Fibroblast of lung (primary cell): Measurements from ENCODE around the gene KCNK18. TPM values are rescaled to one million over a fixed set of nuclear protein-coding genes. Genes with fewer than 3 reads are reported as not detected.

Experiments used
- DNase-seq, 2 donors: peaks; one replicate each; pipeline versions ENCODE4 v3.0.0 to v3.0.0-alpha.2; 2010; ENCODE audit warnings: low read depth in 2 of 2
- H2AFZ ChIP-seq: 2 replicates; pipeline ENCODE4 v1.5.1; 2012; ENCODE audit warnings: low read length, control low read depth, inconsistent platforms
- H3K27ac ChIP-seq: 2 replicates; pipeline ENCODE4 v1.5.1; 2011; ENCODE audit warnings: low read length, control low read depth; ENCODE audit not compliant: insufficient read depth
- H3K27me3 ChIP-seq: 2 replicates; pipeline ENCODE4 v1.5.1; 2011; ENCODE audit warnings: mild to moderate bottlenecking, low read length; ENCODE audit not compliant: control insufficient read depth, insufficient read depth
- H3K36me3 ChIP-seq: 2 replicates; pipeline ENCODE4 v1.5.1; 2011; ENCODE audit warnings: low read length; ENCODE audit not compliant: control insufficient read depth, insufficient read depth
- H3K4me1 ChIP-seq: 2 replicates; pipeline ENCODE4 v1.5.1; 2011; ENCODE audit warnings: low read length; ENCODE audit not compliant: control insufficient read depth, insufficient read depth; ENCODE audit errors: extremely low read depth
- H3K4me2 ChIP-seq: 2 replicates; pipeline ENCODE4 v1.5.1; 2011; ENCODE audit warnings: low read length, control low read depth; ENCODE audit not compliant: insufficient read depth; ENCODE audit errors: extremely low read depth
- H3K4me3 ChIP-seq, 4 experiments: fragments of 200-600 bp in 1 of 4; sonication (generic) in 1 of 4; replicated peaks in 1 of 4; 2 replicates each; pipeline ENCODE4 v1.5.1; 2011 to 2016; ENCODE audit warnings: low read length in 4 of 4, low read depth in 3 of 4, mild to moderate bottlenecking in 3 of 4, control low read depth in 2 of 4, inconsistent platforms in 1 of 4, mixed read lengths in 1 of 4; ENCODE audit not compliant: insufficient read depth in 1 of 4; ENCODE audit errors: control extremely low read depth in 1 of 4
- H3K79me2 ChIP-seq: 2 replicates; pipeline ENCODE4 v1.5.1; 2012; ENCODE audit warnings: mild to moderate bottlenecking, low read length, inconsistent platforms; ENCODE audit not compliant: control insufficient read depth, insufficient read depth
- H3K9ac ChIP-seq: 2 replicates; pipeline ENCODE4 v1.5.1; 2011; ENCODE audit warnings: mild to moderate bottlenecking, low read length, control low read depth; ENCODE audit not compliant: insufficient read depth
- H3K9me3 ChIP-seq: 2 replicates; pipeline ENCODE4 v1.5.1; 2012; ENCODE audit warnings: low read depth, low read length; ENCODE audit not compliant: control insufficient read depth, insufficient read depth
- H4K20me1 ChIP-seq: 2 replicates; pipeline ENCODE4 v1.5.1; 2011; ENCODE audit warnings: low read length; ENCODE audit not compliant: control insufficient read depth, insufficient read depth; ENCODE audit errors: extremely low read depth
- EZH2 ChIP-seq: IDR thresholded peaks from 2 replicates; pipeline ENCODE4 v1.5.1; 2012; ENCODE audit warnings: low read length, control low read depth, mild to moderate bottlenecking; ENCODE audit errors: missing control alignments
- polyA plus RNA-seq, 2 donors: library from polyadenylated mRNA; depleted of rRNA in 1 of 2; stranded (reverse) in 1 of 2; unstranded in 1 of 2; fragments of >200 nt; gene quantifications; 2 replicates each; pipeline ENCODE4 v1.2.1, GENCODE V29; 2011 to 2012; ENCODE audit warnings: missing spikeins in 1 of 2
- total RNA-seq: library from RNA; depleted of rRNA; stranded (reverse); fragments of >200 nt; gene quantifications from 2 replicates; pipeline ENCODE4 v1.2.1, GENCODE V29; 2014
- TF ChIP-seq, protein P1 (sequence below), 2 donors: IDR thresholded peaks in 1 of 2; conservative IDR thresholded peaks in 1 of 2; 1 replicate in 1 of 2; 2 replicates in 1 of 2; pipeline ENCODE4 v1.5.1; 2011 to 2012; ENCODE audit warnings: low read length in 2 of 2, control low read depth in 1 of 2, inconsistent platforms in 1 of 2, low read depth in 1 of 2, mild to moderate bottlenecking in 1 of 2

Gene KCNK18
- total and polyA plus RNA-seq, 2 donors (not counting 1 experiment from before 2014, with no cell fraction given): not detected

GRCh38 chr10:117246997-117247671, 49.8 kb downstream of the KCNK18 start:
- H3K9me3 ChIP-seq: no peaks in the 10 kb centered on the region
- H3K79me2 ChIP-seq: no peaks in the 10 kb centered on the region
- no peak for TF ChIP-seq EZH2
- TF ChIP-seq, protein P1, sequence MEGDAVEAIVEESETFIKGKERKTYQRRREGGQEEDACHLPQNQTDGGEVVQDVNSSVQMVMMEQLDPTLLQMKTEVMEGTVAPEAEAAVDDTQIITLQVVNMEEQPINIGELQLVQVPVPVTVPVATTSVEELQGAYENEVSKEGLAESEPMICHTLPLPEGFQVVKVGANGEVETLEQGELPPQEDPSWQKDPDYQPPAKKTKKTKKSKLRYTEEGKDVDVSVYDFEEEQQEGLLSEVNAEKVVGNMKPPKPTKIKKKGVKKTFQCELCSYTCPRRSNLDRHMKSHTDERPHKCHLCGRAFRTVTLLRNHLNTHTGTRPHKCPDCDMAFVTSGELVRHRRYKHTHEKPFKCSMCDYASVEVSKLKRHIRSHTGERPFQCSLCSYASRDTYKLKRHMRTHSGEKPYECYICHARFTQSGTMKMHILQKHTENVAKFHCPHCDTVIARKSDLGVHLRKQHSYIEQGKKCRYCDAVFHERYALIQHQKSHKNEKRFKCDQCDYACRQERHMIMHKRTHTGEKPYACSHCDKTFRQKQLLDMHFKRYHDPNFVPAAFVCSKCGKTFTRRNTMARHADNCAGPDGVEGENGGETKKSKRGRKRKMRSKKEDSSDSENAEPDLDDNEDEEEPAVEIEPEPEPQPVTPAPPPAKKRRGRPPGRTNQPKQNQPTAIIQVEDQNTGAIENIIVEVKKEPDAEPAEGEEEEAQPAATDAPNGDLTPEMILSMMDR (conservative IDR thresholded peaks at IDR 0.05 in 1 of 2, IDR thresholded peaks at IDR 0.05 in 1 of 2; ENCODE audit: low read depth in 1 of 2, low read length in 2 of 2): no peak
- H3K27ac ChIP-seq: no peak overlapping the region
- H3K4me2 ChIP-seq: no peak overlapping the region
- H3K27me3 ChIP-seq: no peaks in the 10 kb centered on the region
- no peaks in the 10 kb centered on the region for H4K20me1 ChIP-seq
- H2AFZ ChIP-seq: no peak overlapping the region
- H3K4me3 ChIP-seq: no peak overlapping the region
- no peaks in the 10 kb centered on the region for H3K36me3 ChIP-seq
- no peak overlapping the region for H3K9ac ChIP-seq
- DNase-seq: no peak
- no peaks in the 10 kb centered on the region for H3K4me1 ChIP-seq

DNA sequence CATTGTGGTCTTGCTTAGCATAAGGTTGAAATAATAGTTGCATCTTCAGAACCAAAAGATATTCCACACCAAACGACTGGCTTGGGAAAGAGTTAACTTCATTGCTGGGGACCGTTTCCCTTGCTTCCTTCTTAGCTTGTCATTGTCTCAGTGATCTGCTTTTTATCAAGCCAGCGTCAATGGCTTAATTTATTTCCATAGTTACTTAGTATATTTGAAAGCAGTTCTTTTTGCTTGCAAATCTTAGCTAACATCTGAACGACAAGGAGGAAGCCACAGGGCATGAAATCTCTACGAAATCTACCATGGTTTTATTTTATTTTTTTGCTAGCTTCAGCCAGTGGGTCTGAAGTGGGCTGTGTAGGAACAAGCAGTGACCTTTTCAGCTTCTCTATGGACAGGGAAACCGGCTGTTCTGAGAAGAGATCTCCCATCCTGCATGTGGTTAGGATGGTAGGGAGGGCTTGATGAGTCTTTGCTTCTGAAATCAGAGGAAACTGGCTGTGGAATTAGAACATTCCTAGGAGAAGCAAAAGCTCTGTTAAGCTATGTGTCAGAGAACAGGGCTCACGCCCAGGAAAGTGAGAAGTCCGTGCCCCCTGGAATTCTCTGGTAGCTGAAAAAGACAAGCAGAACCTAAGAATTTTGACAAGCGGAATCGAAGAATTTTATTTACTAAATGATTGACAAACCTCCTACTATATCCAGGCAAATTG, 51.6 kb downstream of the KCNK18 start:
- H3K36me3 ChIP-seq: no peaks in the 10 kb centered on the region
- H3K9ac ChIP-seq: no peak overlapping the region
- no peak overlapping the region for H3K4me2 ChIP-seq
- H3K79me2 ChIP-seq: no peaks in the 10 kb centered on the region
- TF ChIP-seq EZH2: no peak
- TF ChIP-seq, protein P1 (conservative IDR thresholded peaks at IDR 0.05 in 1 of 2, IDR thresholded peaks at IDR 0.05 in 1 of 2; ENCODE audit: low read depth in 1 of 2, low read length in 2 of 2): no peak
- no peaks in the 10 kb centered on the region for H3K9me3 ChIP-seq
- no peak overlapping the region for H3K27ac ChIP-seq
- no peak overlapping the region for H2AFZ ChIP-seq
- no peaks in the 10 kb centered on the region for H4K20me1 ChIP-seq
- H3K27me3 ChIP-seq: no peaks in the 10 kb centered on the region
- H3K4me1 ChIP-seq: no peaks in the 10 kb centered on the region
- no peak overlapping the region for H3K4me3 ChIP-seq
- DNase-seq: no peak

- no peaks in the 10 kb centered on the region for H3K36me3 ChIP-seq
- no peaks in the 10 kb centered on the region for H4K20me1 ChIP-seq
- H2AFZ ChIP-seq: no peak overlapping the region
- H3K4me1 ChIP-seq: no peaks in the 10 kb centered on the region
- no peak for DNase-seq
- no peaks in the 10 kb centered on the region for H3K9me3 ChIP-seq
- TF ChIP-seq EZH2: no peak
- TF ChIP-seq, protein P1 (conservative IDR thresholded peaks at IDR 0.05 in 1 of 2, IDR thresholded peaks at IDR 0.05 in 1 of 2; ENCODE audit: low read depth in 1 of 2, low read length in 2 of 2): no peak
- H3K9ac ChIP-seq: no peak overlapping the region
- no peak overlapping the region for H3K4me3 ChIP-seq
- H3K27ac ChIP-seq: no peak overlapping the region
- no peaks in the 10 kb centered on the region for H3K79me2 ChIP-seq
- H3K27me3 ChIP-seq: no peaks in the 10 kb centered on the region
- no peak overlapping the region for H3K4me2 ChIP-seq
Measured at GRCh38 chr10:117249493-117250093, 52.3 kb downstream of the KCNK18 start.
